Lung (tissue), 12 donors: Measurements from ENCODE around the gene TRUB1. TPM values are rescaled to one million over a fixed set of nuclear protein-coding genes. Genes with fewer than 3 reads are reported as not detected.

Experiments used
- ATAC-seq: fragments of 200-7000 bp; cut with Tn5 transposase; one replicate; pipeline ENCODE4 v1.9.1; 2020; ENCODE audit warnings: moderate number of reproducible peaks; ENCODE audit not compliant: insufficient read depth, low FRiP score
- DNase-seq, 3 donors: peaks; one replicate each; pipeline ENCODE4 v3.0.0-alpha.2; 2013 to 2017
- H3K27ac ChIP-seq, 2 donors: one replicate each; pipeline ENCODE4 v1.5.1; 2013; ENCODE audit warnings: mild to moderate bottlenecking in 2 of 2, moderate library complexity in 2 of 2, control low read depth in 1 of 2, inconsistent platforms in 1 of 2, low read depth in 1 of 2, low read length in 1 of 2
- H3K27me3 ChIP-seq, 3 donors: one replicate each; pipeline ENCODE4 v1.5.1; 2013; ENCODE audit warnings: low read length in 2 of 3; ENCODE audit not compliant: control insufficient read depth in 3 of 3, insufficient read depth in 3 of 3
- H3K36me3 ChIP-seq, 4 donors: one replicate each; pipeline ENCODE4 v1.5.1; 2013; ENCODE audit warnings: low read length in 4 of 4, mild to moderate bottlenecking in 1 of 4, moderate library complexity in 1 of 4; ENCODE audit not compliant: control insufficient read depth in 4 of 4, insufficient read depth in 4 of 4
- H3K4me1 ChIP-seq, 5 donors: one replicate each; pipeline ENCODE4 v1.5.1; 2013; ENCODE audit warnings: low read length in 5 of 5, mild to moderate bottlenecking in 2 of 5, moderate library complexity in 1 of 5; ENCODE audit not compliant: control insufficient read depth in 5 of 5, insufficient read depth in 5 of 5
- H3K4me3 ChIP-seq: one replicate; pipeline ENCODE4 v1.5.1; 2013; ENCODE audit warnings: mild to moderate bottlenecking, control low read depth, moderate library complexity
- H3K9ac ChIP-seq, 2 donors: one replicate each; pipeline ENCODE4 v1.5.1; 2013; ENCODE audit warnings: low read length in 2 of 2, control low read depth in 1 of 2; ENCODE audit not compliant: insufficient read depth in 1 of 2
- H3K9me3 ChIP-seq, 4 donors: one replicate each; pipeline ENCODE4 v1.5.1; 2013; ENCODE audit warnings: low read length in 3 of 4, mild to moderate bottlenecking in 1 of 4, moderate library complexity in 1 of 4; ENCODE audit not compliant: control insufficient read depth in 4 of 4, insufficient read depth in 3 of 4
- WGBS, 2 donors: extraction: QIAGEN DNeasy Blood & Tissue Kit; methylation state at CpG; one replicate each; pipeline ENCODE4 v1.1.7; 2013; 5-methylcytosine and 5-hydroxymethylcytosine counted together
- polyA plus RNA-seq, 2 donors: library from polyadenylated mRNA; stranded (reverse); fragments of 200-250 nt; gene quantifications; one replicate each; pipeline ENCODE4 v1.2.1, GENCODE V29; 2013
- total RNA-seq, 2 donors: library from RNA; depleted of rRNA in 1 of 2; stranded (reverse); fragments of >200 nt in 1 of 2; gene quantifications; one replicate each; pipeline ENCODE4 v1.2.1, GENCODE V29; 2014 to 2021
- TF ChIP-seq, protein P1 (sequence below): IDR thresholded peaks from 2 replicates; pipeline ENCODE4 v1.5.1; 2012; ENCODE audit warnings: mild to moderate bottlenecking; ENCODE audit errors: control extremely low read depth, extremely low read depth
- donor health status: control.
- donor health status: control.
- donor health status: Bipolar disorder and iron deficiency.
- donor health status: healthy.
- donor health status: DM: yes; HTN: yes; CAD: no.

The TRUB1 gene
- total and polyA plus RNA-seq, 4 donors, result 4.9 to 27.0 (median 10.7) TPM

DNA sequence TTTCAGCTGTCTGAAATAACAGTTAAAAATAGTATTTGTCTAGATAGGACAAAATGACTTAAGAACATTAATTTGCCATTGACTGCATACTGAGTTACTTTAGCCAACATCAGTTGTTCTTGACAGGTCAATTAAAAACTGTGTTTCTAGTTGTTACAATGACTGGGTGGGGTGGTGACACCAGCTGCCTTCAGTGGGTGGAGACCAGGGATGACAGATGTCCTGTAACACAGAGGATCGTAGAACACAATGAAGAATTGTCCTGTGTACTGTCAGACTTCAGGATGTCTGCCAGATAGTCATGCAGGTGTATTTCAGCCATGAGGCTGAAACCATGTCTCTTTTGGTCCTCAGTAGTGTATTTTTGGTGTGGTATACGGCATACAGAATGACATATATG, 24.4 kb downstream of the TRUB1 start:
- Histone ChIP-seq H3K9ac (no peak overlapping the region), H3K27ac (no peak overlapping the region), H3K36me3 (peaks cover 0 to 14% (median 10%) of the 10 kb centered on the region in 4 donors), H3K4me3 (no peak overlapping the region), H3K4me1 (peaks cover 0 to 10% (median 0%) of the 10 kb centered on the region in 5 donors), H3K9me3 (peaks cover 0 to 6% (median 2%) of the 10 kb centered on the region in 4 donors), H3K27me3 (no peaks in the 10 kb centered on the region)
- TF ChIP-seq, protein P1, sequence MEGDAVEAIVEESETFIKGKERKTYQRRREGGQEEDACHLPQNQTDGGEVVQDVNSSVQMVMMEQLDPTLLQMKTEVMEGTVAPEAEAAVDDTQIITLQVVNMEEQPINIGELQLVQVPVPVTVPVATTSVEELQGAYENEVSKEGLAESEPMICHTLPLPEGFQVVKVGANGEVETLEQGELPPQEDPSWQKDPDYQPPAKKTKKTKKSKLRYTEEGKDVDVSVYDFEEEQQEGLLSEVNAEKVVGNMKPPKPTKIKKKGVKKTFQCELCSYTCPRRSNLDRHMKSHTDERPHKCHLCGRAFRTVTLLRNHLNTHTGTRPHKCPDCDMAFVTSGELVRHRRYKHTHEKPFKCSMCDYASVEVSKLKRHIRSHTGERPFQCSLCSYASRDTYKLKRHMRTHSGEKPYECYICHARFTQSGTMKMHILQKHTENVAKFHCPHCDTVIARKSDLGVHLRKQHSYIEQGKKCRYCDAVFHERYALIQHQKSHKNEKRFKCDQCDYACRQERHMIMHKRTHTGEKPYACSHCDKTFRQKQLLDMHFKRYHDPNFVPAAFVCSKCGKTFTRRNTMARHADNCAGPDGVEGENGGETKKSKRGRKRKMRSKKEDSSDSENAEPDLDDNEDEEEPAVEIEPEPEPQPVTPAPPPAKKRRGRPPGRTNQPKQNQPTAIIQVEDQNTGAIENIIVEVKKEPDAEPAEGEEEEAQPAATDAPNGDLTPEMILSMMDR, result no peak
- 80 to 96% methylated on average over 2 of the region's 2 CpGs for WGBS, 2 donors
- ATAC-seq, result no peak
- no peak for DNase-seq

DNA sequence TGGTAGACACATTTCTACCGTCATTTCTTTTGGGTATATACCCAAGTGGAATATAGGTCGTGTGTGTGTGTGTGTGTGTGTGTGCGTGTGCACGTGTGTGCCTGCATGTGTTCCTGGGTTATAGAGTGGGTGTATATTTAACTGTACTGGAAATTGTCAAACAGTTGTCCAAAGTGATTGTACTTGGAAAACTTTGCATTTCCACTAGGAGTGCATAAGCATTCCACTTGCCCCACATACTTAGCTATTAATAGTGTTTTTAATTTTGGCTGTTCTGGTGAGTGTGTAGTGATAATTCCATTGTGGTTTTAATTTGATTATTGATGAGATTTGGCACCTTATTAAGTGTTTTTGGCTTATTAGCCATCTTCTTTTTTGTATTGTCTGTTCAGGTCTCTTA, 25.9 kb downstream of the TRUB1 start:
- Histone ChIP-seq H3K4me3 (no peak overlapping the region), H3K4me1 (peaks cover 0 to 13% (median 0%) of the 10 kb centered on the region in 5 donors), H3K9ac (no peak overlapping the region), H3K36me3 (peaks cover 0 to 14% (median 10%) of the 10 kb centered on the region in 4 donors), H3K9me3 (peaks cover 0 to 6% (median 2%) of the 10 kb centered on the region in 4 donors), H3K27me3 (no peaks in the 10 kb centered on the region), H3K27ac (no peak overlapping the region)
- 95 to 97% methylated on average over 4 of the region's 4 CpGs for WGBS, 2 donors
- DNase-seq (no peak), ATAC-seq (no peak)
- TF ChIP-seq, protein P1, result no peak

- Histone ChIP-seq H3K27me3 (no peaks in the 10 kb centered on the region), H3K27ac (no peak overlapping the region), H3K36me3 (peaks cover 0 to 13% (median 8%) of the 10 kb centered on the region in 4 donors), H3K4me3 (no peak overlapping the region), H3K9me3 (peaks cover 0 to 6% (median 2%) of the 10 kb centered on the region in 4 donors), H3K9ac (no peak overlapping the region), H3K4me1 (peaks cover 0 to 12% (median 0%) of the 10 kb centered on the region in 5 donors)
- no peak for ATAC-seq
- WGBS, 2 donors, result 39 to 44% methylated on average over 2 of the region's 2 CpGs
- no peak for DNase-seq
- TF ChIP-seq, protein P1, result no peak
Observed at GRCh38 chr10:114967071-114967470, 29.1 kb downstream of the TRUB1 start.

- H3K27me3 ChIP-seq, result no peaks in the 10 kb centered on the region
- ATAC-seq, result no peak
Observed at GRCh38 chr10:114970515-114970914, 32.5 kb downstream of the TRUB1 start.

More at GRCh38 chr10:114970515-114970914, 32.5 kb downstream of the TRUB1 start:
- 75 to 87% methylated on average over 4 of the region's 4 CpGs for WGBS, 2 donors
- Histone ChIP-seq H3K4me1 (peaks cover 0 to 8% (median 0%) of the 10 kb centered on the region in 5 donors), H3K9me3 (no peaks in the 10 kb centered on the region), H3K36me3 (peaks cover 0 to 2% (median under 1%) of the 10 kb centered on the region in 4 donors), H3K27ac (no peak overlapping the region), H3K9ac (no peak overlapping the region), H3K4me3 (no peak overlapping the region)
- DNase-seq, result no peak
- TF ChIP-seq, protein P1, result no peak
